Esophagus muscularis mucosa (tissue), 4 donors: Measurements from ENCODE around the gene MRPL55. TPM values are rescaled to one million over a fixed set of nuclear protein-coding genes. Genes with fewer than 3 reads are reported as not detected.
A peak's percentile ranks its signal among the peaks of the same experiment; 100 is the strongest.

Experiments used
- DNase-seq: peaks from one replicate; pipeline ENCODE4 v3.0.0-alpha.2; 2017; ENCODE audit errors: extremely low spot score
- H3K27ac ChIP-seq, 4 donors: fragments of 200-600 bp; sonication (generic); replicated peaks in 1 of 4; 1 replicate in 3 of 4; 2 replicates in 1 of 4; pipeline ENCODE4 v1.5.1; 2016 to 2019; ENCODE audit warnings: mild to moderate bottlenecking in 1 of 4
- H3K27me3 ChIP-seq, 4 donors: fragments of 200-600 bp; sonication (generic); one replicate each; pipeline versions ENCODE4 v1.5.1 to v1.6.0; 2016 to 2019
- H3K36me3 ChIP-seq, 4 donors: fragments of 200-600 bp; sonication (generic); one replicate each; pipeline ENCODE4 v1.5.1; 2016 to 2019
- H3K4me1 ChIP-seq, 4 donors: fragments of 200-600 bp; sonication (generic); one replicate each; pipeline ENCODE4 v1.5.1; 2016 to 2019
- H3K4me3 ChIP-seq, 4 donors: fragments of 200-600 bp; sonication (generic); 1 replicate in 2 of 4; 2 replicates in 2 of 4; pipeline ENCODE4 v1.5.1; 2016 to 2019; ENCODE audit warnings: mild to moderate bottlenecking in 4 of 4, moderate library complexity in 1 of 4
- H3K9me3 ChIP-seq, 4 donors: fragments of 200-600 bp; sonication (generic); 1 replicate in 3 of 4; 2 replicates in 1 of 4; pipeline ENCODE4 v1.5.1; 2016 to 2019
- CTCF ChIP-seq, 3 experiments: fragments of 200-600 bp in 2 of 3; fragments of 450-650 bp in 1 of 3; sonication (generic) in 2 of 3; IDR thresholded peaks; one replicate each; pipeline ENCODE4 v1.5.1; 2017 to 2019; ENCODE audit warnings: antibody characterized with exemption in 3 of 3, mild to moderate bottlenecking in 2 of 3, moderate library complexity in 1 of 3
- EP300 ChIP-seq: sonication (generic); formaldehyde crosslinking; IDR thresholded peaks from one replicate; pipeline ENCODE4 v1.6.1; 2017; ENCODE audit warnings: antibody characterized with exemption
- POLR2A ChIP-seq: fragments of 450-650 bp; IDR thresholded peaks from one replicate; pipeline ENCODE4 v1.6.1; 2017; ENCODE audit warnings: antibody characterized with exemption, moderate library complexity, mild to moderate bottlenecking, low read depth
- POLR2AphosphoS5 ChIP-seq, 2 donors: sonication (generic); formaldehyde crosslinking; IDR thresholded peaks; one replicate each; pipeline ENCODE4 v1.6.1; 2017; ENCODE audit warnings: antibody characterized with exemption in 2 of 2
- WGBS: methylation state at CpG from one replicate; pipeline ENCODE4 v1.1.5; 2018; 5-methylcytosine and 5-hydroxymethylcytosine counted together
- intact Hi-C: fragments of 100-400 bp; cut with DNase I; formaldehyde crosslinking; loops from one replicate; pipeline ENCODE4 v1.15.1; 2023
- total RNA-seq, 4 donors: library from RNA; depleted of rRNA; stranded (reverse); fragments of >200 nt; gene quantifications; one replicate each; pipeline versions ENCODE4 v1.1.0 to v1.2.1, GENCODE V29; 2016

The MRPL55 gene
- total RNA-seq, 4 donors from 2014 or later = 52.3 to 64.9 (median 60.1) TPM

- Histone ChIP-seq H3K9me3 (no peaks in the 10 kb centered on the region), H3K36me3 (peaks cover 7 to 45% (median 42%) of the 10 kb centered on the region in 4 donors), H3K27ac (peak overlapping the region; percentile 85 to 95 (median 90)), H3K4me3 (peak overlapping the region; percentile 44 to 57 (median 49)), H3K27me3 (no peaks in the 10 kb centered on the region), H3K4me1 (peaks cover 51 to 77% (median 69%) of the 10 kb centered on the region in 4 donors)
- DNase-seq = no peak
- no peak for TF ChIP-seq POLR2AphosphoS5 (IDR thresholded peaks at IDR 0.05)
- TF ChIP-seq EP300 = no peak
- TF ChIP-seq CTCF (IDR thresholded peaks at IDR 0.05) = no peak
- no peak for TF ChIP-seq POLR2A
- intact Hi-C loops = no loop called here
- WGBS = 30% methylated on average over 2 of the region's 7 CpGs
Measured at GRCh38 chr1:228150120-228150460, 41.0 kb upstream of the MRPL55 start.

- TF ChIP-seq POLR2AphosphoS5 (IDR thresholded peaks at IDR 0.05) = peak; percentile 63 to 68
- TF ChIP-seq CTCF (IDR thresholded peaks at IDR 0.05) = no peak
- TF ChIP-seq POLR2A = no peak
- TF ChIP-seq EP300 = no peak
- Histone ChIP-seq H3K27me3 (no peaks in the 10 kb centered on the region), H3K36me3 (peaks cover 7 to 43% (median 42%) of the 10 kb centered on the region in 4 donors), H3K4me1 (peaks cover 51 to 82% (median 75%) of the 10 kb centered on the region in 4 donors), H3K4me3 (peak within 1 kb of the TSS; percentile 44 to 57 (median 49)), H3K9me3 (no peaks in the 10 kb centered on the region), H3K27ac (peak within 1 kb of the TSS; percentile 85 to 95 (median 90))
- WGBS = 56% methylated on average over 8 of the region's 17 CpGs
- DNase-seq = no peak
- intact Hi-C loops = no loop called here
Measured at GRCh38 chr1:228149406-228150119, 40.5 kb upstream of the MRPL55 start, which contains the start of gene GJC2. TSS of gene GJC2 (plus strand) at chr1:228149930. CDS start at chr1:228157759, 7,829 bp downstream.

- H3K27me3 ChIP-seq = no peaks in the 10 kb centered on the region
- no peaks in the 10 kb centered on the region for H3K9me3 ChIP-seq
- DNase-seq = no peak
- peak overlapping the region; percentile 44 to 57 (median 49) for H3K4me3 ChIP-seq
- H3K4me1 ChIP-seq = peaks cover 56 to 88% (median 80%) of the 10 kb centered on the region in 4 donors
- intact Hi-C loops = no loop called here
- peak overlapping the region; percentile 85 to 95 (median 90) for H3K27ac ChIP-seq
- 95% methylated on average over 3 of the region's 8 CpGs for WGBS
- peaks cover 7 to 43% (median 39%) of the 10 kb centered on the region in 4 donors for H3K36me3 ChIP-seq
- TF ChIP-seq CTCF (IDR thresholded peaks at IDR 0.05) = no peak
Measured at GRCh38 chr1:228148935-228149405, 39.9 kb upstream of the MRPL55 start.

GRCh38 chr1:228148196-228148861, 39.2 kb upstream of the MRPL55 start:
- Histone ChIP-seq H3K4me1 (peaks cover 61 to 95% (median 87%) of the 10 kb centered on the region in 4 donors), H3K36me3 (peaks cover 7 to 43% (median 39%) of the 10 kb centered on the region in 4 donors), H3K27me3 (no peaks in the 10 kb centered on the region), H3K4me3 (no peak overlapping the region), H3K9me3 (no peaks in the 10 kb centered on the region), H3K27ac (peak overlapping the region; percentile 85 to 95 (median 90))
- intact Hi-C loops = no loop called here
- WGBS = 49% methylated on average over 5 of the region's 18 CpGs
- no peak for DNase-seq
- no peak for TF ChIP-seq CTCF (IDR thresholded peaks at IDR 0.05)
- no peak for TF ChIP-seq POLR2A
- TF ChIP-seq EP300 = no peak
- TF ChIP-seq POLR2AphosphoS5 (IDR thresholded peaks at IDR 0.05) = no peak
